Left forelimb (tissue), 1 donor: ENCODE data around the gene FBXO21.
"Not testable (repeated sequence)": the region's sequence is repeated elsewhere in the genome, so short reads cannot be mapped to it uniquely, and the experiment has no call there.

ENCODE experiments used
- DNase-seq: peaks from one replicate; pipeline ENCODE4 v3.0.0-alpha.2; 2018; ENCODE audit warnings: low spot score

The FBXO21 gene

GRCh38 chr12:117202033-117202432, 11.8 kb upstream of the FBXO21 start:
- no peak for DNase-seq

GRCh38 chr12:117199956-117200744, 9.9 kb upstream of the FBXO21 start:
- not testable (repeated sequence) for DNase-seq

- not testable (repeated sequence) for DNase-seq
Observed at GRCh38 chr12:117196334-117196733, 6.1 kb upstream of the FBXO21 start.

GRCh38 chr12:117195027-117195426, 4.8 kb upstream of the FBXO21 start:
- DNase-seq, result not testable (repeated sequence)

- DNase-seq, result no peak
Observed at GRCh38 chr12:117193903-117194302, 3.6 kb upstream of the FBXO21 start.

- not testable (repeated sequence) for DNase-seq
Observed at GRCh38 chr12:117192581-117192980, 2.3 kb upstream of the FBXO21 start.

- no peak for DNase-seq
Observed at GRCh38 chr12:117192057-117192456, 1.8 kb upstream of the FBXO21 start.

GRCh38 chr12:117189725-117190209, 503 bp downstream of the FBXO21 start:
- peak; percentile 69 for DNase-seq

- no peak for DNase-seq
Observed at GRCh38 chr12:117188961-117189724, 1.1 kb downstream of the FBXO21 start.

GRCh38 chr12:117188121-117188665, 2.1 kb downstream of the FBXO21 start:
- no peak for DNase-seq

- DNase-seq, result no peak
Observed at GRCh38 chr12:117187421-117187820, 2.8 kb downstream of the FBXO21 start.

GRCh38 chr12:117182866-117183265, 7.4 kb downstream of the FBXO21 start:
- no peak for DNase-seq

- DNase-seq, result not testable (repeated sequence)
Observed at GRCh38 chr12:117181468-117181843, 8.8 kb downstream of the FBXO21 start.

- no peak for DNase-seq
Observed at GRCh38 chr12:117180758-117181467, 9.4 kb downstream of the FBXO21 start.

- DNase-seq, result no peak
Observed at GRCh38 chr12:117178745-117179144, 11.5 kb downstream of the FBXO21 start.

GRCh38 chr12:117178301-117178700, 12.0 kb downstream of the FBXO21 start:
- DNase-seq, result no peak

GRCh38 chr12:117172168-117172567, 18.1 kb downstream of the FBXO21 start:
- no peak for DNase-seq

- DNase-seq, result no peak
Observed at GRCh38 chr12:117171499-117172162, 18.6 kb downstream of the FBXO21 start.

- no peak for DNase-seq
Observed at GRCh38 chr12:117169548-117169947, 20.7 kb downstream of the FBXO21 start.

- no peak for DNase-seq
Observed at GRCh38 chr12:117168976-117169375, 21.3 kb downstream of the FBXO21 start.

GRCh38 chr12:117167769-117168168, 22.5 kb downstream of the FBXO21 start:
- no peak for DNase-seq

- DNase-seq, result no peak
Observed at GRCh38 chr12:117166107-117166506, 24.2 kb downstream of the FBXO21 start.
